NCI-H82 treated with DMSO at 0.1 percent for 48 hours (cell line): ENCODE data around the gene ARID3A.

ENCODE experiments used
- DNase-seq: peaks from one replicate; lab custom pipeline; 2025; ENCODE audit not compliant: unreplicated experiment; lab: John Stamatoyannopoulos, UW

The ARID3A gene

GRCh38 chr19:1000591-1001537, 75.0 kb downstream of the ARID3A start:
- DNase-seq, result no peak

GRCh38 chr19:1001538-1002166, 75.8 kb downstream of the ARID3A start:
- DNase-seq, result no peak

- DNase-seq, result no peak
These were observed 76.8 kb downstream of the ARID3A start for GRCh38 chr19:1002600-1002999.

GRCh38 chr19:1003283-1003682, 77.4 kb downstream of the ARID3A start:
- no peak for DNase-seq

- no peak for DNase-seq
These were observed 78.5 kb downstream of the ARID3A start for GRCh38 chr19:1004204-1004802.

GRCh38 chr19:1004803-1005664, 79.2 kb downstream of the ARID3A start:
- no peak for DNase-seq

GRCh38 chr19:1006711-1007398, 81.0 kb downstream of the ARID3A start:
- DNase-seq, result no peak

- no peak for DNase-seq
These were observed 81.8 kb downstream of the ARID3A start for GRCh38 chr19:1007399-1008251.

- DNase-seq, result no peak
These were observed 82.6 kb downstream of the ARID3A start for GRCh38 chr19:1008268-1009040.

GRCh38 chr19:1009041-1009980, 83.5 kb downstream of the ARID3A start:
- no peak for DNase-seq

- no peak for DNase-seq
These were observed 84.2 kb downstream of the ARID3A start for GRCh38 chr19:1009981-1010538.

- DNase-seq, result no peak
These were observed 85.0 kb downstream of the ARID3A start for GRCh38 chr19:1010586-1011510.

GRCh38 chr19:1011831-1012333, 86.0 kb downstream of the ARID3A start:
- DNase-seq, result no peak

GRCh38 chr19:1012334-1012733, 86.5 kb downstream of the ARID3A start:
- no peak for DNase-seq

GRCh38 chr19:1013218-1013617, 87.4 kb downstream of the ARID3A start:
- DNase-seq, result no peak
